ENCODE measurements around the gene ABCA3.

- TF ChIP-seq EZH2 (IDR thresholded peaks at IDR 0.05; ENCODE audit: borderline replicate concordance, low read depth, low read length, poor library complexity, severe bottlenecking) (no peak), CTCF (conservative IDR thresholded peaks at IDR 0.05; ENCODE audit: low read depth, low read length) (no peak)
Observed at GRCh38 chr16:2335286-2335895, 5.1 kb downstream of the ABCA3 start.
